Measurements from ENCODE around the gene IRAK4. TPM values are rescaled to one million over a fixed set of nuclear protein-coding genes. Genes with fewer than 3 reads are reported as not detected.

The IRAK4 gene
- total and polyA plus RNA-seq, 2 experiments from 2014 or later, result 3.9 to 12.9 TPM

GRCh38 chr12:43740511-43741100 is 18.1 kb upstream of the IRAK4 start:
- H3K36me3 ChIP-seq (ENCODE audit: insufficient read depth), result peaks cover 11% of the 10 kb centered on the region; the same call in 1 of the 2 replicates
- peaks cover 5% of the 10 kb centered on the region for H3K4me1 ChIP-seq (ENCODE audit: insufficient read depth)
- Mint-ChIP-seq H3K36me3 (ENCODE audit: low read depth) (peaks cover 21% of the 10 kb centered on the region), H3K27me3 (ENCODE audit: insufficient read depth, low read depth, poor library complexity) (no peaks in the 10 kb centered on the region), H3K4me3 (no peak overlapping the region), H3K27ac (no peak overlapping the region), H3K4me1 (peaks cover 5% of the 10 kb centered on the region), H3K9me3 (no peaks in the 10 kb centered on the region)
- no peak overlapping the region for H3K27ac ChIP-seq (ENCODE audit: low read depth)
- TF ChIP-seq, protein P1, sequence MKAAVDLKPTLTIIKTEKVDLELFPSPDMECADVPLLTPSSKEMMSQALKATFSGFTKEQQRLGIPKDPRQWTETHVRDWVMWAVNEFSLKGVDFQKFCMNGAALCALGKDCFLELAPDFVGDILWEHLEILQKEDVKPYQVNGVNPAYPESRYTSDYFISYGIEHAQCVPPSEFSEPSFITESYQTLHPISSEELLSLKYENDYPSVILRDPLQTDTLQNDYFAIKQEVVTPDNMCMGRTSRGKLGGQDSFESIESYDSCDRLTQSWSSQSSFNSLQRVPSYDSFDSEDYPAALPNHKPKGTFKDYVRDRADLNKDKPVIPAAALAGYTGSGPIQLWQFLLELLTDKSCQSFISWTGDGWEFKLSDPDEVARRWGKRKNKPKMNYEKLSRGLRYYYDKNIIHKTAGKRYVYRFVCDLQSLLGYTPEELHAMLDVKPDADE (IDR thresholded peaks at IDR 0.05), result no peak
- TF ChIP-seq NANOG (IDR thresholded peaks at IDR 0.05; ENCODE audit: borderline replicate concordance) (no peak), REST (IDR thresholded peaks at IDR 0.05; ENCODE audit: unreplicated experiment) (no peak)
- TF ChIP-seq, protein P2, sequence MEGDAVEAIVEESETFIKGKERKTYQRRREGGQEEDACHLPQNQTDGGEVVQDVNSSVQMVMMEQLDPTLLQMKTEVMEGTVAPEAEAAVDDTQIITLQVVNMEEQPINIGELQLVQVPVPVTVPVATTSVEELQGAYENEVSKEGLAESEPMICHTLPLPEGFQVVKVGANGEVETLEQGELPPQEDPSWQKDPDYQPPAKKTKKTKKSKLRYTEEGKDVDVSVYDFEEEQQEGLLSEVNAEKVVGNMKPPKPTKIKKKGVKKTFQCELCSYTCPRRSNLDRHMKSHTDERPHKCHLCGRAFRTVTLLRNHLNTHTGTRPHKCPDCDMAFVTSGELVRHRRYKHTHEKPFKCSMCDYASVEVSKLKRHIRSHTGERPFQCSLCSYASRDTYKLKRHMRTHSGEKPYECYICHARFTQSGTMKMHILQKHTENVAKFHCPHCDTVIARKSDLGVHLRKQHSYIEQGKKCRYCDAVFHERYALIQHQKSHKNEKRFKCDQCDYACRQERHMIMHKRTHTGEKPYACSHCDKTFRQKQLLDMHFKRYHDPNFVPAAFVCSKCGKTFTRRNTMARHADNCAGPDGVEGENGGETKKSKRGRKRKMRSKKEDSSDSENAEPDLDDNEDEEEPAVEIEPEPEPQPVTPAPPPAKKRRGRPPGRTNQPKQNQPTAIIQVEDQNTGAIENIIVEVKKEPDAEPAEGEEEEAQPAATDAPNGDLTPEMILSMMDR (conservative IDR thresholded peaks at IDR 0.05; ENCODE audit: low read depth in 2 of 2), result no peak
- no peak overlapping the region for H3K4me3 ChIP-seq
- H3K27me3 ChIP-seq (ENCODE audit: insufficient read depth), result no peaks in the 10 kb centered on the region
- H3K9me2 ChIP-seq (ENCODE audit: insufficient read depth), result no peaks in the 10 kb centered on the region
- no peaks in the 10 kb centered on the region for H3F3A ChIP-seq (replicated peaks; ENCODE audit: low read depth)
- no peaks in the 10 kb centered on the region for H4K20me1 ChIP-seq (replicated peaks; ENCODE audit: insufficient read depth)
- ATAC-seq (no peak), DNase-seq (ENCODE audit: low spot score) (no peak)
- no peak overlapping the region for H2AFZ ChIP-seq
- H3K4me2 ChIP-seq, result no peak overlapping the region
- H3K79me2 ChIP-seq (replicated peaks; ENCODE audit: insufficient read depth), result no peaks in the 10 kb centered on the region

DNA sequence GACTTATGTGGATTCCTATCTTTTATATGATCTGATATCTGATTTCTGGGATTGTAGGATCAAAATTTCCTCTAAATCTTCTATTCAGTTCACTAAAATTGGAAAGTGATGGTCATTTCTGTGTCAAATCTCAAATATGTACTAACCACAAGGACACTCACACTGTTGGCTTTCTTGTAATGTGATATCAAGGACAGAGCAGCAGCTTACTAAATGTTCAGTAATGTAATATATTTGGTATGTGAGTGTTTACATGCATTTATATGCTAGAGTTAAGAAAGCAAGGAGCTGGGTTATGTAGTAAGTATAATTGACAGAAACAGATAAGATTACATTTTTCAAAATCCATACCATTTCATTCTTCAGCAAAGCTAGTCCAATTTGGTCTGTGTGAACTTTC is 16.6 kb upstream of the IRAK4 start:
- H3K27ac Mint-ChIP-seq, result no peak overlapping the region
- Histone ChIP-seq H3K27ac (ENCODE audit: low read depth) (no peak overlapping the region), H3F3A (replicated peaks; ENCODE audit: low read depth) (no peaks in the 10 kb centered on the region), H3K27me3 (ENCODE audit: insufficient read depth) (no peaks in the 10 kb centered on the region), H3K9me2 (ENCODE audit: insufficient read depth) (no peaks in the 10 kb centered on the region), H3K4me1 (ENCODE audit: insufficient read depth) (peaks cover 2% of the 10 kb centered on the region), H3K4me2 (no peak overlapping the region), H3K36me3 (ENCODE audit: insufficient read depth) (peaks cover 6% of the 10 kb centered on the region; the same call in 1 of the 2 replicates), H2AFZ (no peak overlapping the region), H3K4me3 (no peak overlapping the region), H3K79me2 (replicated peaks; ENCODE audit: insufficient read depth) (no peaks in the 10 kb centered on the region), H4K20me1 (replicated peaks; ENCODE audit: insufficient read depth) (no peaks in the 10 kb centered on the region)
- H3K27me3 Mint-ChIP-seq (ENCODE audit: insufficient read depth, low read depth, poor library complexity), result no peaks in the 10 kb centered on the region
- H3K9me3 Mint-ChIP-seq, result no peaks in the 10 kb centered on the region
- no peak for DNase-seq (ENCODE audit: low spot score)
- peaks cover 15% of the 10 kb centered on the region for H3K36me3 Mint-ChIP-seq (ENCODE audit: low read depth)
- ATAC-seq, result no peak
- no peaks in the 10 kb centered on the region; the same call in 2 of the 3 replicates for H3K4me1 Mint-ChIP-seq
- no peak overlapping the region for H3K4me3 Mint-ChIP-seq
- no peak for TF ChIP-seq POLR2AphosphoS5 (IDR thresholded peaks at IDR 0.05; ENCODE audit: low read depth)
- TF ChIP-seq, protein P2 (conservative IDR thresholded peaks at IDR 0.05; ENCODE audit: low read depth in 2 of 2), result no peak
- no peak for TF ChIP-seq REST (IDR thresholded peaks at IDR 0.05; ENCODE audit: unreplicated experiment)
- TF ChIP-seq, protein P1 (IDR thresholded peaks at IDR 0.05), result no peak
- no peak for TF ChIP-seq ZNF114 (CRISPR knock-in tag; IDR thresholded peaks at IDR 0.05)
- TF ChIP-seq JUNB (IDR thresholded peaks at IDR 0.05; ENCODE audit: unreplicated experiment), result no peak
- no peak for TF ChIP-seq EZH2phosphoT487 (IDR thresholded peaks at IDR 0.05; ENCODE audit: unreplicated experiment)
- TF ChIP-seq EZH2 (IDR thresholded peaks at IDR 0.05; ENCODE audit: low read depth, unreplicated experiment), result no peak

Data from GM23338 (cell line).